ENCODE data around the gene NOX4.
"Not testable (repeated sequence)": the region's sequence is repeated elsewhere in the genome, so short reads cannot be mapped to it uniquely, and the experiment has no call there.

NOX4 gene

GRCh38 chr11:89378986-89379385 lies 112.2 kb downstream of the NOX4 start:
- DNase-seq: not testable (repeated sequence)

DNA sequence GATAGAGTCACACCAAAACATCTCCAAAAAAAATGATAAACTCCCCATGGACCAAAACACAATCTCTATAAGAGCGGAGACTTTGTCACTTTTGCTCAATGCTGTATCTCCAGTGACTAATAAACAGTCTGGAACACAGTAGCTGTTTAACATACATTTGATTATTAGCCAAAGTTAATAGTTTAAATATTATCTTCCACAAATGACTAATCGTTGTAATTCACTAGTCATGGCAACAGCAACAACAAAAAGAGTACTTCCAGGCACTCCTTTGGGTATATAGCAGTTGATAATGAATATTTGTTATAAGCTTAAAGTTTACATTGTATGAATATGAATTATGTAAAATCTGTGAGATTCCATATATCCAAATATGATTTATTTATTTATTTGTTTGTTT lies 121.8 kb downstream of the NOX4 start:
- DNase-seq: not testable (repeated sequence)

DNA sequence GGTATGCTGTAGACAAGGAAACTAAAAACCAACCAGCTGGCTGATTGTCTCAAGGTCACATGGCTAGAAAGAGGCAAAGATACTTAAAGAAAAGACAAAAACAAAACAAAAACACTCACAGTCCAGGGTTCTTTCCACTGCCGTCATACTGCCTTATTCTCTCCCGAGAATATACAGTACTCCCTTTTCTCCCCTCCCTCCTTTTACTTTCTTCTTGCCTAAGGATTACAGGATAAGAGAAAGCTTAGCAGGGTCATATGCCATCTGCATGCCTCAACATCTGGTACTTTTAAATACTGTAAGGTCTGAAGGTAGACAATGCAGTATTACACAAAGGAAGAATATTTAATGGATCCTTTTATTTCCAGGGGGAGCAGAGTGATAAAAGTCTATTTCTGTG lies 126.3 kb downstream of the NOX4 start:
- not testable (repeated sequence) for DNase-seq

DNA sequence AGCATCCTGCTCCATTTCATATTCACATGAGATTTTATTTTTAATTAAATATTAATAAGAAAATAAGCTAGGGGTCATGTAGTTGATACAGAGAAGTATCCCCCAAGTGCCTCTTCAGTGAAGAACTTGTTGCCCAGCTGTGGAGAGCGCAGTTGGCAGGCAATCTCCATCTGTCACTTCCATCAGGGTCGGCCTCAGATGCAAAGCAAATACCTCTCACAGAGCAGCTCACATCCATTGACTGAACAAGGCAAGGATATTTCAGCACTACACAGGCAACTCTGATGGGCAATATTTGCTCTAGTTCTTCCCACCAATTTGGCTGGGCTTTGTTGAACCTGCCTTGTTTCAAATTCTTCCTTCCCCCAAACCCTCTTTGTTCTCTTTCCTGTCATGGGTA lies 129.4 kb downstream of the NOX4 start:
- DNase-seq: no peak

- DNase-seq: not testable (repeated sequence)
Observed at GRCh38 chr11:89359208-89359607, 132.0 kb downstream of the NOX4 start.

GRCh38 chr11:89358761-89359160 lies 132.4 kb downstream of the NOX4 start:
- no peak for DNase-seq

DNA sequence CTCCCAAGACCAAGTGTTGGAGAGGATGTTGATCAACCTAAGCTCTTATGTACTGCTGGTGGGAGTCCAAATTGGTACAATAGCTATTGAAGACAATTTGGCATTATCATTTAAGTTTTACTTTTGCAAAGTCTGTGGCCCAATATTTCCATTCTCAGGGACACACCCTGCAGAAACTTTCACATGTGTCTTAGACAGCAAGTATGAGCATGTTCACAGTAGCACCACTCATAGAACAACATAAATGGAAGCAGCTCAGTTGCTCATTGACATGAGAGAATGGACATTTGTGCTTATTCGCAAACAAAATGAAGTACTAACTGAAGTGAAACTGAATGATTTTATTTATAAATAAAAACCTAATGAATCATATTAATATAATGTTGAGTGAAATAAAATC lies 135.5 kb downstream of the NOX4 start:
- no peak for DNase-seq

- not testable (repeated sequence) for DNase-seq
Observed at GRCh38 chr11:89354513-89354912, 136.7 kb downstream of the NOX4 start.

DNA sequence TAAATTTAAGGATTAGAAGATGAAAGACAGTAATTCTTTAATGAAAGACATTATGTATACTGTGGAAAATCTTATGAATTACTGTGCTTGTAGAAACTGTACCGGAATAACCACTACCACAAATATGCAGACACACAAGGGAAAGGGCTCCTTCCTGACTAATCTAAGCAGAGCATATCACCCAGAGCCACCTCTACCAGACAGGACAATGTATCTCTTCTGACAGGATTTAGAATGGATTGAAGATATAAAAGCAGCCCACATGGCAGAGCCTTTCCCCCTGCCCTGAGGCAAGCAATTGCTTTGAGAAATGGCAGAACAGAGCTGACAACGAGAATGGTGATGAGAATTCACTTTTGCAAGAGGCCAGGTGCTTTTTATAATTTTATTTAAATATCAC lies 144.1 kb downstream of the NOX4 start:
- no peak for DNase-seq

DNA sequence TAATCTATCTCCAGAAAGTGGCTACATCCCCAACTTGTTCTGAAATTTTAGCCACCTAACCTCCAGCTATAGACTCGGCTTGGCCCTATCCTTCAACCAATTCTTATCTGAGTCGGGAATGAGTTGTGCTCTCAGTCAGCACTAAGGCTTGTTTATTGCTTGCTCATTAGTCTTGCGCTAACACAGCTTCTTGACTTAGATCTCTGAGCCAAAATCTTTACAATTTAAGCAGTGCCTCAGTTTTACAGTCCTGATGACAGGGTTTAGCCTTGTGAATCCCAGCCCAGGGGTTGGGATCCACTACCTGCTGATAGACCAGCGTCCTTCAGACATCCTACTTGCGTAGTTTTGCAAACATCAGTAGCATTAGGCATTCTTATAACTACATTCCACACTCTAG lies 144.6 kb downstream of the NOX4 start:
- DNase-seq: no peak

DNA sequence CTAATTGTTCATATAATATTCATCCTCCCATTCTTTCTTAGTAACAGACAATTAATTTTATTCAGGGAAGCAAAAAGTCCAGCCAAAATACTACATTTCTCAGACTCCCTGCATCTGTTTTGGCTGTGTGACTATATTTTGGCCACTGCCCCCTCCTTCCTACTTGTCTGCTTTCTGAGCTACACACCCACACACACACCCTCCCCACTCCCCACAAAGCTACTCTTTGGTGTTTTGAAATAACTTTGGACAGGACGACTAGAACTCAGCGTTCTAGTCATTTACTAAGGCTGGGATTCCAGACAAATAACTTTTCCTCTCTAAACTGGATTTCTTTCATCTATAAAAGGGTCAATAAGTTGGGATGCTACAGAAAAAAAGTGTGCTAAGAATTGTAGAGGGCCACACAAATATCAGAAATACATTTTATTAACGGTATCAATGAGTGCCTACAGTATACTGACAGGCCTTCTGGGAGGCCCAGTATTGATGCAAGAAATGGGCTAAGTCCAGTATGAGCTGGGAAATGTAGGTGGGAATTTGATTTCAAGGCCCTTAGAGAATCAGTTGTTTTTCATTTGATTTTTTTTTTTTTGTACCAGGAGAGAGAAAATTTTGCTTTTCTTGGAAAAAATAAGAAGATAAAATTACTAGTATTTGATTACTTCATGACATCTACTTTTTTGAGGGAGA lies 148.1 kb downstream of the NOX4 start:
- not testable (repeated sequence) for DNase-seq

DNA sequence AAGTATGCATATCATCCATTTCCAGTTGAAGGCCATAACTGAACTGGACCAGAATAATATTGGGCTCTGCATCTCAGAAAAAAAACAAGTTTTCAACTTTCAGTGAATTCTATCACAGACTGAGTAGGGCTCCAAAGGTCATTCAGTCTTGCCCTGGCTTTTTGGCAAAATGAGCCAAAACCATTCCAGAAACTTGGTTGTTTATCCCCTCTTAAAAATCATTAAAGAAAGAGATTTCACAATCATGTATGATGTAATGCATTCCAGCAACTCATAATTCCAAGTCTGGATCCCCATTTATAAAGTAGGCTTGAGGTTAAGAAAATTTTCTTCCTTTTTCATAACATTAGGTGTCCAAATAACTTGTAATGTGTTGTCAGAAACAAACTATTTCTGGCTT lies 150.7 kb downstream of the NOX4 start:
- not testable (repeated sequence) for DNase-seq

DNA sequence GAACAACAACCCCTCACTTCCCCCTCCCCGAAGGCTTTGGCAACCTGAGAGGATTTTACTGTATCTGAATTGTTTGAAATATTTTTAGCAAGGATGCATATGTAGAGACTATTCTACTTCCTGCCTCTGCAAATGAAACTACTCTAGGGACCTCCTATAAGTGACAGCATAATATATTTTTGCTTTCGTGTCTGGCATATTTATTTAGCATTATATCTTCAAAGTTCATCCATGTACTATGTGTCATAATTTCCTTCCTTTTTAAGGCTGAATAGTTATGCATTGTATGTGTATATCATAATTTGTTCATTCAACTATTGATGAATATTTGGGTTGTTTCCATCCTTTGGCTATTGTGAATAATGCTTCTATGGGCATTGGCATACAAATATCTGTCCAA lies 153.1 kb downstream of the NOX4 start:
- DNase-seq: not testable (repeated sequence)

DNA sequence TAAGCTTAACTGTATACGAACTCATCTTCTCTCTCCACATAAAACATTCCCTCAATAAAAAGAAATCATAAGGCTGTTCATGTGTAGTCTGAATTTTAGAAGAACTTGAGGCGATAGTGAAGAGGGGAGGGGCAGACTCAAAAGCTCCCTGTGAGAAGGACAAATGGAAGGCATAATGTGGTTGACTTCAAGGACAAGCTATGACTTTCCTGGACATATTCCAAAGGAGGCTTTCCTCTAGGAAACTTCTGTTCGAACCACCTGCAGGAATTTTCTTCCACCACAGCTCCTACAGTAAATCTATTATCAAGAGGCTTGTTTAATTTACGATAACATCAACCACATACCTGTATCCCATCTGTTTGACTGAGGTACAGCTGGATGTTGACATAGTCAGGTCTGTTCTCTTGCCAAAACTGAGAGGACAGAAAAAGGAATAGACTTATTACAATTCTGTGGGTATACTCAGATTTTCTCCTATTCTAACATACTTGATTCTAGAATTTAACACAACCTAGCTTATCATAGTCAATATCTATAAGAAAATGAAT lies 154.0 kb downstream of the NOX4 start:
- DNase-seq: not testable (repeated sequence)

DNA sequence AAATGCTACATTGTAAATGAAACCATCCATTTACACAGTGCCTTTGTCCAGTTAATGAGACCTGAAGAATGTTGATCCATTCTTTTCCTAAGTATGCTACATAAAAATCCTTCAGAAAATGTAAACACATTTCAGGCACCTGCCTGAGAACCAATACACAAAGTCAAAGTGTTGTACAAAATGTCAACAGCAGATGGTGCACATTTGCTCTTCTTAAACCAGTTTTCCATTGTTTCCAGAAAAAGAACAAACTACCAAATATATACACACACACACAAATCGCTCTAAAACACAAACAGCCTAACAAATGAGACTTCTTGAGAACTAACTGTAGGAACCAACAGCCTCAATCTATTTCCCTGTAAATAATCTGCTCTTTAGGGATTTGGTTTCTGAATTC lies 157.5 kb downstream of the NOX4 start:
- not testable (repeated sequence) for DNase-seq

GRCh38 chr11:89331940-89332339 lies 159.2 kb downstream of the NOX4 start:
- DNase-seq: not testable (repeated sequence)

DNA sequence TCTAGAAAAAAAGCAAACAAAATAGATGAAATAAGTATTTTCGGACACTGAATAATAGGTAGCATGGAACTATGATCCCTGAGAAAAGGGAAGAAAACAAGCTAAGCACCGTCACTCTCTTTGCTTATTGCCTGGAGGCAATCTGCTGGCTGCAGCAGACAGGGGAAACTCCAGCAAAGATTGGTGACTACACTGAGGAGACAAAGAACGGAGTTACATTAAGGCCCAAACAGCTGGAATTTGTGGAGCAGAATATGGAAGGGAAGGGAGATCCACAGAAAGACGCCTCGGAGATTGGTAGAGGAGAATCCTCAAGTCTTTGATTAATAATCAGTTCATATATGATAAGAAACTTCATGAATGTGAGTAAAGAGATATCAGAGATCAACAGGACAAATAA lies 163.3 kb downstream of the NOX4 start:
- no peak for DNase-seq

DNA sequence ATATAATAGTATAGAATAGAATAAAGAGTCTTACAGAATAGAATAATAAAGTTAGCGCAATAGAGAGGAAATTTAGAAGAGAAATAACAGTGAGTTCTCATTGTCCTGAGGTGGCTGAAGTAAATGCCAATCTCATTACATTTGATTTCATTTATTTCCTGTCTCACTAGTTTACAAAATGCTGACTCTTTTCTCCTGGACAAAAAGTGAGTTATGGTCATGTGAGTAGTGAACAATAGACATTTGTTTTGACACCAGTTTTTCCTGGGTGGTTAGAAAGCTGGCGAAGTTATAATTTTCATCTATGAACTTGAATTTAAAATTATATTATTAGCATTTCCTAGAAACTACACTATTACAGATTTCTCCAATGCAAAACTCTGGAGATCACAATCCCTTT lies 169.8 kb downstream of the NOX4 start:
- DNase-seq: no peak

DNA sequence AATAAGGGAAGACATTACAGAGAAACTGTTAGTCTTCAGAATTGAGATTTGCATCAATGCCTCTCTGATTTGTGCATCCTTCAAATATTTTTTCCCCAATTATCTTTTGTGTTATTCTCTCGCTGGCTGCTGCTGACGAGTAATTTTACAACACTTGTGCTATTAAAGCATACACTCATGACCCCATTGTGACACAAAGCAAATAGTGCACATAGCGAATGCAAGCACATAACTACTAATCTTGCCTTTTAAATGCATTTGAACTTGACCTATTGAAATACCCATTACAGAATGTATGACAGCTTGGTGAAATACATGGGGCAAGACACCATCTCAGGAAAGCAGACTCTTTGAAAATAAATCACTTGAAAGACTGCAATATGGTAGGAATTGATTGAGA lies 180.6 kb downstream of the NOX4 start:
- DNase-seq: not testable (repeated sequence)

DNA sequence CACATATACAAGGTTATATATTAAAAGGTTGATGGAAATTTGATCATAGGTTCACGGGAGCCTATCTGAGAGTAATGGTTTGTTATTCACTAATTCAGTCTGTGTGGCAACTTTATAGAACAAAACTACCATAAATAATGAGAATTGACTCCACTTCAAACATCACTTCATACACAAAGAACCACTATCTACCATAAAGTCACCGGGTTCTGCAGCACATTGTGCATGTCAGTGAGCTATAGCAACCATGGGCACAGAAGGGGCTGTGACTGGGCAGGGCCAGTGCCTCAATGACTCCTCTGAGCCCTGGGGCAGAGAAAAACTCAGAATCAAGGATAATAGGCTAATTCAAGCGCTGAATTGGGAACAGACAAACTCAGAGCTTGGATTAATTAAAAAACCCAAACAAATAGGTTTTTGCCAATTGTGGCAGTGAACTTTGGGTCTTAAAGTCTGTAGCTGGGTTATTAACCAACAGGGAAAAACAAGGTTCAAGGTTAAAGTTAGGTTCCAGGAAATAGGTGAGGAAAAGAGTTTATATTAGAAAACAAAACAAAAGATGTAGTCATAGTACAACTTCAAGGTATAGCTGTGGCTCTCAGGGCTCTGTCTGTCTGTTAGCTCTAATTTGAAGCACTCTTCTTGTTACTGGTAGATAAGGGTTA lies 181.7 kb downstream of the NOX4 start:
- not testable (repeated sequence) for DNase-seq

DNA sequence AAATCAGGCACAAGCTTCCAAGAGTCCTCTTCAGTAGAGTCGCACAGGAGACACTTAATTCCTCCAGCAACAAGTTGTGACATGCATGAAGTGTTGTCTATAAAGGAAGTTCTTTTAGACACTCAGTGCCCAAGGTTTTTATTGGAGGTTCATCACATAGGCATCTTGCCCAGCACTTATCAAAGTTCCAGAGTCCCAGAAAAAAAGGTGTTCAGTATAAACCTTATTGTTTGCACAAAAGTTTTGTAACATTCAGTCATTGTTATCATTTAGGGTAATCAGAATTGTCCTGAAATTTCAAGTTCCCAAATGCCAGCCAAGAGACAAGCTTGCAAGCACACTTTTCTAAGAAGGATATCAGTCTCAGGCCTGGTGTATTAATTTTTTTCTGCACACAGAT lies 182.9 kb downstream of the NOX4 start:
- not testable (repeated sequence) for DNase-seq

GRCh38 chr11:89303029-89303428 lies 188.1 kb downstream of the NOX4 start:
- not testable (repeated sequence) for DNase-seq

GRCh38 chr11:89295023-89295422 lies 196.2 kb downstream of the NOX4 start:
- DNase-seq: not testable (repeated sequence)

DNA sequence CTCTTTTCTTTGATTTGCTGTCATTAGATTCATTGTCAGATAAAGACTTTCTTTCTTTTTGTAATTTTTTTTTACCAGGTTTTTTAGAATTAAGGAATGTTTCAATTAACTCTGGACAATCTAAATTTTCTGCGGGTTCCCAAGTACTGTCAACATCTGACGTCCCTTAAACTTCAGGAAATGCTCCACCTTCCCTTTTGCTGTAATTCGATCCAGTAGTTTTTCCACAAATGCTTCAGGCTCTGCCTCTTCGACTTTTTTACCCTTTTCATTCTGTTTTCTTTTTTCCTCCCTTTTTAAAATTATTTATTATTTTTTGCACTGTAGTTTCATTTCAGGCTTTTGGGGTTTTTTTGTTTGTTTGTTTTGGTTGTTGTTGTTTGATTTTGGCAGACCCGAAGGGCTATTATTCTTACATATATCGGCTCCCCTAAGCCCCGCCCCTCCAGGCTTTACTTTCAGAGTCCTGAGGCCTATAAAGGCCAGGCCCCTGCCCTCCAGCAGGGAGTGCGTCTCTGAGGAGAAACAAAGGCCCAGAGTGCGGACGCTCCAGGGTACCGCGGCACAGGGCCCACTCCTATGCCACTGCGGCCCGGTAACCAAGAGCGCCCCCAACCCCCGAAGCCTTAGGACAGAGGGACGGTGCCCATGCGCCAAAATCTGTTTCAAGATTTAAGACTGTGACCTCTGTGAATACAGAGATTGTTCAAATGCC lies 197.1 kb downstream of the NOX4 start:
- DNase-seq: no peak
